Adipocyte (in vitro differentiated cells): ENCODE data around the gene KISS1.

ENCODE experiments used
- DNase-seq: peaks from one replicate; pipeline ENCODE4 v3.0.0-alpha.2; 2015; ENCODE audit warnings: low read depth
- H3K27me3 ChIP-seq: replicated peaks from 2 replicates; pipeline ENCODE4 v1.7.0; 2013; ENCODE audit warnings: mild to moderate bottlenecking, low read length, moderate library complexity; ENCODE audit not compliant: control insufficient read depth, insufficient read depth
- H3K36me3 ChIP-seq: 2 replicates; pipeline ENCODE4 v1.7.0; 2013; ENCODE audit warnings: low read length, mild to moderate bottlenecking, moderate library complexity; ENCODE audit not compliant: control insufficient read depth, insufficient read depth, severe bottlenecking
- H3K4me1 ChIP-seq: 2 replicates; pipeline ENCODE4 v1.7.0; 2013; ENCODE audit warnings: mild to moderate bottlenecking, low read length, moderate library complexity; ENCODE audit not compliant: control insufficient read depth, insufficient read depth
- H3K4me3 ChIP-seq: 2 replicates; pipeline ENCODE4 v1.7.0; 2013; ENCODE audit warnings: mild to moderate bottlenecking, low read length, moderate library complexity
- H3K9ac ChIP-seq: 2 replicates; pipeline ENCODE4 v1.7.0; 2013; ENCODE audit warnings: mild to moderate bottlenecking, low read length, moderate library complexity
- H3K9me3 ChIP-seq: 2 replicates; pipeline ENCODE4 v1.7.0; 2013; ENCODE audit warnings: mild to moderate bottlenecking, low read length, moderate library complexity; ENCODE audit not compliant: control insufficient read depth

Gene KISS1

DNA sequence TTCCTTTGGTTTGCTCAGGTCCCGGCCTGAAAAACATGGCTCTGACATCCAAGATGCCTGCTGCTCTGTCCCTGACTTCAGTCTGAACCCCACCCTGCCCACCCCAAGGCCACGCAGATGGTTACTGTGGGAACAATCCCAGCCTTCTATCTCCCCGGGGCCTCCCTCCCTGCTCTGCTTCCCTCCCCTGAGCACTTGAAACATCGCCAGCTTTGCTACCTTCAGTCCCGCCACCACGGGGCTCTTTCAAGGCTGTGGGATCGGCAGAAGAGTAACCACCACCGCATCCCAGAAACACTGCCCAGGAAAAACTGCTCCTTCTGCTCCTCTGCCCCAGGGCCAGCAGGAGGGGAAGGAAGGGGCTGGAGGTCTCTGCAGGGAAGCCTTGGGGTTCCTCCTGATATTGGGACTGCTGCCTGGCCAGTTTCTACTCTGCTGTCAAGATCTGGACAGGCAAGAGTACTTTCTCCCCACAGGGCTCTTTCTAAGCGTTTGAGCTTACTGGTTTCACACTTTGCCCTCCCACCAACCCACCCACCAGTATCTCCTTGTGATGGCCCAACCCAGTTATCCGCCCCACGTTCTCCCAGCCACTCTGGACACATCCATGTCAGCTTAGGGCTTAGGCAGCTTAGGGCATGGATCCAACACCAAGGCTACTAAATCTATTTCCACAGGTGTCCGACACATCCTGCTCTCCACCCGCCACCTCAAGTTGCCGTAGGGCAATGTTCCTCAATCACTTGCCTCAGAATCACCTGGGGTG, 52.8 kb downstream of the KISS1 start:
- no peak overlapping the region for H3K9ac ChIP-seq

GRCh38 chr1:204142032-204142974, 54.0 kb downstream of the KISS1 start:
- Histone ChIP-seq H3K4me1 (no peaks in the 10 kb centered on the region), H3K27me3 (peaks cover 23% of the 10 kb centered on the region), H3K36me3 (peaks cover 3% of the 10 kb centered on the region), H3K9ac (no peak overlapping the region), H3K9me3 (no peaks in the 10 kb centered on the region), H3K4me3 (no peak overlapping the region)
- DNase-seq = no peak

More for the DNA sequence above, 52.8 kb downstream of the KISS1 start:
- Histone ChIP-seq H3K4me1 (no peaks in the 10 kb centered on the region), H3K36me3 (peaks cover 2% of the 10 kb centered on the region), H3K9me3 (no peaks in the 10 kb centered on the region), H3K4me3 (no peak overlapping the region), H3K27me3 (peaks cover 23% of the 10 kb centered on the region)
- no peak for DNase-seq

- Histone ChIP-seq H3K36me3 (peaks cover 3% of the 10 kb centered on the region), H3K9me3 (no peaks in the 10 kb centered on the region)
These were observed 55.2 kb downstream of the KISS1 start for GRCh38 chr1:204141131-204141530.

More at GRCh38 chr1:204141131-204141530, 55.2 kb downstream of the KISS1 start:
- H3K4me3 ChIP-seq = no peak overlapping the region
- H3K4me1 ChIP-seq = no peaks in the 10 kb centered on the region
- H3K9ac ChIP-seq = no peak overlapping the region
- peaks cover 23% of the 10 kb centered on the region for H3K27me3 ChIP-seq
- no peak for DNase-seq
